ENCODE data around the gene GNB1. TPM values are rescaled to one million over a fixed set of nuclear protein-coding genes. Genes with fewer than 3 reads are reported as not detected.
A peak's percentile ranks its signal among the peaks of the same experiment; 100 is the strongest.

GNB1 gene
- total RNA-seq, 1 experiment from 2014 or later = 339 TPM

DNA sequence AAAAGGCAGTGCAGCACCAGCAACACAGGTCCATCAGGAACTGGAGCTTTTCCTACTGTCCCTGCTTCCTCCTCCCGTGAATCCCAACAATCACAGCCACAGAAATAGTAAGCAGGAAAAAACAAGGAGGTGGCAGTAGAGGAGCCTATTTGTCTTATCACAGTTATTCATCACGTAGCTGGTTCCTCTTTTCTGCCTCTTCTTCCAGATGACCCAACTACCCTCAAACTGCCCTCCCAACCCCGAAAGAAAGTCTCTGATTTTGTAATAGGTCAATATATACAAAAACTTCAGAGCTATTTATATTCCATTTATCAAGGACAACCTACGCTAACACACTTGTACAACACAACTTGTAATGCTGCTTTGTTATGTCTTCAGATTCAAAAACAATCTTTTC is 21.4 kb downstream of the GNB1 start:
- ChIA-PET POLR2A (no interaction called here), CTCF (interaction anchor here (1.2 kb wide), 1 partner anchor 80 kb away, joined by 4 read pairs; no protein-coding TSS in a partner anchor)
- TF ChIP-seq TCF7 (CRISPR knock-in tag; IDR thresholded peaks at IDR 0.05; ENCODE audit: low read depth) (no peak), CREM (CRISPR knock-in tag; IDR thresholded peaks at IDR 0.05) (no peak)
- TF ChIP-seq, protein P1, sequence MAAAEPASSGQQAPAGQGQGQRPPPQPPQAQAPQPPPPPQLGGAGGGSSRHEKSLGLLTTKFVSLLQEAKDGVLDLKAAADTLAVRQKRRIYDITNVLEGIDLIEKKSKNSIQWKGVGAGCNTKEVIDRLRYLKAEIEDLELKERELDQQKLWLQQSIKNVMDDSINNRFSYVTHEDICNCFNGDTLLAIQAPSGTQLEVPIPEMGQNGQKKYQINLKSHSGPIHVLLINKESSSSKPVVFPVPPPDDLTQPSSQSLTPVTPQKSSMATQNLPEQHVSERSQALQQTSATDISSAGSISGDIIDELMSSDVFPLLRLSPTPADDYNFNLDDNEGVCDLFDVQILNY (CRISPR knock-in tag; IDR thresholded peaks at IDR 0.05) = no peak
- peaks cover 3% of the 10 kb centered on the region; the same call in 1 of the 2 replicates for H3K9me3 Mint-ChIP-seq
- H3K27me3 Mint-ChIP-seq (ENCODE audit: low read depth) = no peaks in the 10 kb centered on the region
- DNase-seq (ENCODE audit: low spot score) (no peak), ATAC-seq (no peak)
- H3K27ac Mint-ChIP-seq = peak overlapping the region; percentile 62; the same call in 1 of the 2 replicates
- no peak overlapping the region for H3K4me3 Mint-ChIP-seq
- peaks cover 29% of the 10 kb centered on the region for H3K36me3 Mint-ChIP-seq
- peaks cover 22% of the 10 kb centered on the region for H3K4me1 Mint-ChIP-seq

DNA sequence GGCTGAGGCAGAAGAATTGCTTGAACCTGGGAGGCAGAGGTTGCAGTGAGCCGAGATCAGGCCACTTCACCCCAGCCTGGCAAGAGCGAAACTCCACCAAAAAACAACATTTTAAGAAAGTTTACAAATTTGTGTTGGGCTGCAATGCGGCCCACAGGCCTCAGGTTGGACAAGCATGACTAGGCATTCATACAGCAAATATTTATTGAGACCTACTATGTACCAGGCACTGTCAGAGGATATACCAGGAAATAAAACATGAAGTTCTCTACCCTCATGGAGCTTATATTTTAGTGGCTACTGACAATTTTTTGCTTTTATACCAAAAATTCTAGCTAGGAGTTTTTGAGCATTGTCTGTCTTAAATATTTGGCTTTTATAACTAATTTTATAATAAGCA is 23.7 kb downstream of the GNB1 start:
- TF ChIP-seq, protein P2, sequence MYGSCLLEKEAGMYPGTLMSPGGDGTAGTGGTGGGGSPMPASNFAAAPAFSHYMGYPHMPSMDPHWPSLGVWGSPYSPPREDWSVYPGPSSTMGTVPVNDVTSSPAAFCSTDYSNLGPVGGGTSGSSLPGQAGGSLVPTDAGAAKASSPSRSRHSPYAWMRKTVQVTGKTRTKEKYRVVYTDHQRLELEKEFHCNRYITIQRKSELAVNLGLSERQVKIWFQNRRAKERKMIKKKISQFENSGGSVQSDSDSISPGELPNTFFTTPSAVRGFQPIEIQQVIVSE (CRISPR knock-in tag; IDR thresholded peaks at IDR 0.05; ENCODE audit: borderline replicate concordance) = no peak
- no peak for TF ChIP-seq ZNF671 (CRISPR knock-in tag; IDR thresholded peaks at IDR 0.05)
- no peak for TF ChIP-seq IRF2 (CRISPR knock-in tag; IDR thresholded peaks at IDR 0.05; ENCODE audit: borderline replicate concordance, low read depth)
- TF ChIP-seq, protein P3, sequence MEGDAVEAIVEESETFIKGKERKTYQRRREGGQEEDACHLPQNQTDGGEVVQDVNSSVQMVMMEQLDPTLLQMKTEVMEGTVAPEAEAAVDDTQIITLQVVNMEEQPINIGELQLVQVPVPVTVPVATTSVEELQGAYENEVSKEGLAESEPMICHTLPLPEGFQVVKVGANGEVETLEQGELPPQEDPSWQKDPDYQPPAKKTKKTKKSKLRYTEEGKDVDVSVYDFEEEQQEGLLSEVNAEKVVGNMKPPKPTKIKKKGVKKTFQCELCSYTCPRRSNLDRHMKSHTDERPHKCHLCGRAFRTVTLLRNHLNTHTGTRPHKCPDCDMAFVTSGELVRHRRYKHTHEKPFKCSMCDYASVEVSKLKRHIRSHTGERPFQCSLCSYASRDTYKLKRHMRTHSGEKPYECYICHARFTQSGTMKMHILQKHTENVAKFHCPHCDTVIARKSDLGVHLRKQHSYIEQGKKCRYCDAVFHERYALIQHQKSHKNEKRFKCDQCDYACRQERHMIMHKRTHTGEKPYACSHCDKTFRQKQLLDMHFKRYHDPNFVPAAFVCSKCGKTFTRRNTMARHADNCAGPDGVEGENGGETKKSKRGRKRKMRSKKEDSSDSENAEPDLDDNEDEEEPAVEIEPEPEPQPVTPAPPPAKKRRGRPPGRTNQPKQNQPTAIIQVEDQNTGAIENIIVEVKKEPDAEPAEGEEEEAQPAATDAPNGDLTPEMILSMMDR (IDR thresholded peaks at IDR 0.05) = no peak
- no peak for TF ChIP-seq ZNF396 (CRISPR knock-in tag; IDR thresholded peaks at IDR 0.05; ENCODE audit: borderline replicate concordance)
- no peak for TF ChIP-seq ELF4 (CRISPR knock-in tag; IDR thresholded peaks at IDR 0.05; ENCODE audit: low read depth)
- TF ChIP-seq, protein P4, sequence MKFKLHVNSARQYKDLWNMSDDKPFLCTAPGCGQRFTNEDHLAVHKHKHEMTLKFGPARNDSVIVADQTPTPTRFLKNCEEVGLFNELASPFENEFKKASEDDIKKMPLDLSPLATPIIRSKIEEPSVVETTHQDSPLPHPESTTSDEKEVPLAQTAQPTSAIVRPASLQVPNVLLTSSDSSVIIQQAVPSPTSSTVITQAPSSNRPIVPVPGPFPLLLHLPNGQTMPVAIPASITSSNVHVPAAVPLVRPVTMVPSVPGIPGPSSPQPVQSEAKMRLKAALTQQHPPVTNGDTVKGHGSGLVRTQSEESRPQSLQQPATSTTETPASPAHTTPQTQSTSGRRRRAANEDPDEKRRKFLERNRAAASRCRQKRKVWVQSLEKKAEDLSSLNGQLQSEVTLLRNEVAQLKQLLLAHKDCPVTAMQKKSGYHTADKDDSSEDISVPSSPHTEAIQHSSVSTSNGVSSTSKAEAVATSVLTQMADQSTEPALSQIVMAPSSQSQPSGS (CRISPR knock-in tag; IDR thresholded peaks at IDR 0.05; ENCODE audit: borderline replicate concordance, low read depth) = no peak
- TF ChIP-seq NR1H2 (CRISPR knock-in tag; IDR thresholded peaks at IDR 0.05) = no peak
- no peak for TF ChIP-seq HMGA2 (CRISPR knock-in tag; IDR thresholded peaks at IDR 0.05)
- no peak for TF ChIP-seq GABPB1 (CRISPR knock-in tag; IDR thresholded peaks at IDR 0.05)
- no peak for TF ChIP-seq FOXJ3 (CRISPR knock-in tag; IDR thresholded peaks at IDR 0.05; ENCODE audit: borderline replicate concordance)
- TF ChIP-seq TEAD4 (CRISPR knock-in tag; IDR thresholded peaks at IDR 0.05) = no peak
- no peak for TF ChIP-seq NFE2L1 (CRISPR knock-in tag; IDR thresholded peaks at IDR 0.05)
- TF ChIP-seq RELA (CRISPR knock-in tag; IDR thresholded peaks at IDR 0.05; ENCODE audit: borderline replicate concordance) = no peak
- TF ChIP-seq, protein P5, sequence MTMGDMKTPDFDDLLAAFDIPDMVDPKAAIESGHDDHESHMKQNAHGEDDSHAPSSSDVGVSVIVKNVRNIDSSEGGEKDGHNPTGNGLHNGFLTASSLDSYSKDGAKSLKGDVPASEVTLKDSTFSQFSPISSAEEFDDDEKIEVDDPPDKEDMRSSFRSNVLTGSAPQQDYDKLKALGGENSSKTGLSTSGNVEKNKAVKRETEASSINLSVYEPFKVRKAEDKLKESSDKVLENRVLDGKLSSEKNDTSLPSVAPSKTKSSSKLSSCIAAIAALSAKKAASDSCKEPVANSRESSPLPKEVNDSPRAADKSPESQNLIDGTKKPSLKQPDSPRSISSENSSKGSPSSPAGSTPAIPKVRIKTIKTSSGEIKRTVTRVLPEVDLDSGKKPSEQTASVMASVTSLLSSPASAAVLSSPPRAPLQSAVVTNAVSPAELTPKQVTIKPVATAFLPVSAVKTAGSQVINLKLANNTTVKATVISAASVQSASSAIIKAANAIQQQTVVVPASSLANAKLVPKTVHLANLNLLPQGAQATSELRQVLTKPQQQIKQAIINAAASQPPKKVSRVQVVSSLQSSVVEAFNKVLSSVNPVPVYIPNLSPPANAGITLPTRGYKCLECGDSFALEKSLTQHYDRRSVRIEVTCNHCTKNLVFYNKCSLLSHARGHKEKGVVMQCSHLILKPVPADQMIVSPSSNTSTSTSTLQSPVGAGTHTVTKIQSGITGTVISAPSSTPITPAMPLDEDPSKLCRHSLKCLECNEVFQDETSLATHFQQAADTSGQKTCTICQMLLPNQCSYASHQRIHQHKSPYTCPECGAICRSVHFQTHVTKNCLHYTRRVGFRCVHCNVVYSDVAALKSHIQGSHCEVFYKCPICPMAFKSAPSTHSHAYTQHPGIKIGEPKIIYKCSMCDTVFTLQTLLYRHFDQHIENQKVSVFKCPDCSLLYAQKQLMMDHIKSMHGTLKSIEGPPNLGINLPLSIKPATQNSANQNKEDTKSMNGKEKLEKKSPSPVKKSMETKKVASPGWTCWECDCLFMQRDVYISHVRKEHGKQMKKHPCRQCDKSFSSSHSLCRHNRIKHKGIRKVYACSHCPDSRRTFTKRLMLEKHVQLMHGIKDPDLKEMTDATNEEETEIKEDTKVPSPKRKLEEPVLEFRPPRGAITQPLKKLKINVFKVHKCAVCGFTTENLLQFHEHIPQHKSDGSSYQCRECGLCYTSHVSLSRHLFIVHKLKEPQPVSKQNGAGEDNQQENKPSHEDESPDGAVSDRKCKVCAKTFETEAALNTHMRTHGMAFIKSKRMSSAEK (CRISPR knock-in tag; IDR thresholded peaks at IDR 0.05; ENCODE audit: borderline replicate concordance) = no peak
- H3K4me3 Mint-ChIP-seq = no peak overlapping the region
- peaks cover 19% of the 10 kb centered on the region for H3K4me1 Mint-ChIP-seq
- no peak for DNase-seq (ENCODE audit: low spot score)
- ChIA-PET CTCF (interaction anchor here (1.3 to 1.7 kb wide), 2 partner anchors 32 to 39 kb away, joined by 3 to 6 read pairs; no protein-coding TSS in a partner anchor), POLR2A (interaction anchor here (0.7 kb wide), 1 partner anchor 804 kb away, joined by 3 read pairs; no protein-coding TSS in a partner anchor)
- no peak overlapping the region for H3K27ac Mint-ChIP-seq
- peaks cover 3% of the 10 kb centered on the region; the same call in 1 of the 2 replicates for H3K9me3 Mint-ChIP-seq
- H3K27me3 Mint-ChIP-seq (ENCODE audit: low read depth) = no peaks in the 10 kb centered on the region
- peaks cover 13% of the 10 kb centered on the region for H3K36me3 Mint-ChIP-seq
- ATAC-seq = no peak

All from WTC11 (cell line).